ENCODE results near the gene RPE65.
A peak's percentile ranks its signal among the peaks of the same experiment; 100 is the strongest.
"Not testable (repeated sequence)": the region's sequence is repeated elsewhere in the genome, so short reads cannot be mapped to it uniquely, and the experiment has no call there.

RPE65 gene

GRCh38 chr1:68449901-68450300 lies at the start of gene RPE65:
Gene RPE65 (minus strand): TSS chr1:68449954. CDS start chr1:68449905, 49 bp downstream.
- DNase-seq (ENCODE audit: low read depth, low spot score), result no peak
- H3K27ac ChIP-seq, result no peak within 1 kb of the TSS

GRCh38 chr1:68497358-68497698 lies 47.6 kb upstream of the RPE65 start:
- no peak overlapping the region for H3K27ac ChIP-seq
- DNase-seq (ENCODE audit: low read depth, low spot score), result no peak

DNA sequence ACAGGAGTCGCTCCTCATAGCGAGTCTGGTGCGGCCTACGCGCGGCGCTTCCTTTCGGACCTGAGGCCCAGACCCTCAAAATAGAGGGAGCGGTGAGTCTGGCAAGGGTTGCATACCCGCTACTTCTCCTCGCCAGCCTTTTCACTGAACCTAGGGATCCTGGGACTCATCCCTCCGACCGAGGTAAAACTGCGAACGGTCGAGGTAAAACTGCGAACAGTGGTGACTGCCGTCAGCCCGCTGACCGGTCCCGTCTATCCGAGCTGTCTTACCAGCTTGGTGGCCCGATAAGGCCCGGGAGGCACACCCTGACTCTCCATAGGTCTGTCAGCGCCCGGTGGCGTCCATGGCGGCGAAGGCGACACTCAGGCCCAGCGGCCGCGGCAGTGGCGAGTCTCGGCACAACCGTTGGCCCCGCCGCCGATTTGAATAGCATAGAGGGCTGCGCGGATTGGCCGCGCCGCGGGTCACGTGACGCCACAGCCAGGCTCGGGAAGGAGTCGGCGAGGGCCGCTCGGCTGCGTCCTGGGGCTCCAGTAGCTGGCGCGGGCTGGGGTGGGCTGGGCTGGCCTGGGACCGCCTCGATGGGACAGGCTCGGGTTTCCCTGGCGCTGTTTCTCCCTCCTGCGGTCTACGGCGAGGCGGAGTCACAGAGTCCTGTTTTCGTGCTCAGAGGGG lies 47.1 kb upstream of the RPE65 start, which contains the start of gene DEPDC1:
Gene DEPDC1 (minus strand): TSS at position 403 of the 678 bp plus-strand sequence. CDS start 83 bp downstream, at position 320.
- H3K27ac ChIP-seq, result no peak within 1 kb of the TSS
- DNase-seq (ENCODE audit: low read depth, low spot score), result peak; percentile 29

DNA sequence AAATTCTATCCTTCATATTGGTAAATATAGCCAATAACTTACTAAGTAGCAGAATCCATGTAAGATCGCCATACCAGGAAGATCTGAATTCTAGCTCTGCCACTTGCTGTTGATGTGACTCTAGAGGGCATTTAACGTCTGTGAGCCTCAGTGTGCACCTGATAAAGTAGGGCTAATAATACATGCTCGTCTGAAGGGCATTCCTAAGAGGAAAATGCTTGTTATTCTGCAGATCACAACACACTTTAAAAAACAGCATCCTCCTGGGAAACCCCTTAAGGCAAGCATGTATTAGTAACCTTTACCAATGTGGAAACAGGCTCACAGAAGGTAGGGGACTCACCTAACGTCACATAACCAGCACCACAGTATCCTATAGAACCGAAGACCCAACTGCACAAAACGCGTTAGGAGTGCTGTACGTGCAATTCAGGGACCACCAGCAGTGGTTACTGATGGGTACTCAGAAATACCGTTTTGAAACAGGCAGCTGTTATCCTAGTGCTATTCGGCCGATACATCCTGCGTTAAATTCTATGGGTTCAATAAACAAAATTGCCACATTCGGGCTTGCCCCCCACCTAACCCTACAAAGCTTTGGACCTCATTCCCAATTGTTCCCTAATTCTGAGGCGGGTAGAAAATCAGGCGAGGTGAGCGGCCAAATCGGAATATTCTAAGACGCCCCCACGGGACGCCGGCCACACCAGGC lies 46.4 kb upstream of the RPE65 start:
- no peak overlapping the region for H3K27ac ChIP-seq
- DNase-seq (ENCODE audit: low read depth, low spot score), result no peak

DNA sequence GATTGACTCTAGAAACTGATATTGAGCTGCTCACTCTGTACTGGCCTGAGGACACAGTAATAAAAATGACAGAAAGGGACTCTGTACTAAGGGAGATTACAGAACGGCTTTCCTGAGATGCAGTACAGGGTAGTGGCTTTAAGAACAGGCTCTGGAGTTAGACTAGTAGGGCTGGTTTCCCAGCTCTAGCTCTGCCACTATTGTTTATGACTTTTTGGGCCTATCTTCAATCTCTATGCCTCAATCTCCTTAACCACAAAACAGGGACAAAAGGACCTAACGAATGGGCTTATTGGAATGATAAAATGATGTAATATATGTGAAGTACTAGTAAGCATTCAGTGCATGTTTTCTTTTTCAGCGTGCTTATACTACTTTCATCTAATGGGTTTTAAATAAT lies 45.8 kb upstream of the RPE65 start:
- H3K27ac ChIP-seq, result no peak overlapping the region
- DNase-seq (ENCODE audit: low read depth, low spot score), result no peak

- no peak overlapping the region for H3K27ac ChIP-seq
- no peak for DNase-seq (ENCODE audit: low read depth, low spot score)
These were observed 43.4 kb upstream of the RPE65 start for GRCh38 chr1:68493193-68493592.

DNA sequence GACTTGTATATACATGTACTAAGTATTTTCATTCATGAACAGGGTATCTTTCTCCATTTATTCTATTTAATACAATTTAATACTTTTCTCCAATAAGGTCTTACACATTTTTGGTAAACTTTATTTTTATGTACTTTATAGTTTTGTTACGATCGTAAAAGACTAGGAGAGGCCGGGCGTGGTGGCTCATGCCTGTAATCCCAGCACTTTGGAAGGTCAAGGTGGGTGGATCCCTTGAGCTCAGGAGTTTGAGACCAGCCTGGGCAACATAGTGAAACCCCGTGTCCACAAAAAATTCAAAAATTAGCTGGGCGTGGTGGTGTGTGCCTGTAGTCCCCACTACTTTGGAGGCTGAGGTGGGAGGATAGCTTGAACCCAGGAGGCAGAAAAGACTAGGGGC lies 42.5 kb upstream of the RPE65 start:
- H3K27ac ChIP-seq; DNase-seq (ENCODE audit: low read depth, low spot score): not testable (repeated sequence)

GRCh38 chr1:68490046-68490651 lies 40.4 kb upstream of the RPE65 start:
- no peak for DNase-seq (ENCODE audit: low read depth, low spot score)
- no peak overlapping the region for H3K27ac ChIP-seq

DNA sequence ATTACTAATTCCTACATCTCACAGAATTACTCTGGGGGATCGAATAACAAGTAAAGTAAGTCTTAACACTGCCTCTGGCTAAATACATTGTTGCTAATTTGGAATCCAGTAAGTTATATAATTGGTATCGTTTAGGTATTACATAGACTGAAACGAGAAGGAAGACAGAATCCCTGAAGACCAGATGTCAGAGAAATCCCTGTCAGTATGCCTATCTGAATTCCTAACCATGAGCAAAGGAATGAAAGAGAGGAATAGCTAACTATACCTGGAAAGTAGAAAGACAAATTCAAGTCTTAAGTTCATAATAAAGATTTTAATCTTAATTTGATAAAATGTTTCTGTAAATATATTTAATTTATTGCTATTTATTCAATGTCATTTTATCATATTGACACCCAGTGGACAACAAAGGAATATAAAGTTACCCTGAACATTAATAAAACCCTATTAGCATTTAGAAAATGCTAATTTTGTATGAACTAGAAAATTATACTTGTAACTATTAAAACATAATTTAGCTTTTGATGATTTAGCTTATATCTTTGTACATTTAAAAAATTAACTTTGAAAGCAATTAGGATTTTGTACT lies 35.8 kb upstream of the RPE65 start:
- no peak for DNase-seq (ENCODE audit: low read depth, low spot score)
- no peak overlapping the region for H3K27ac ChIP-seq

DNA sequence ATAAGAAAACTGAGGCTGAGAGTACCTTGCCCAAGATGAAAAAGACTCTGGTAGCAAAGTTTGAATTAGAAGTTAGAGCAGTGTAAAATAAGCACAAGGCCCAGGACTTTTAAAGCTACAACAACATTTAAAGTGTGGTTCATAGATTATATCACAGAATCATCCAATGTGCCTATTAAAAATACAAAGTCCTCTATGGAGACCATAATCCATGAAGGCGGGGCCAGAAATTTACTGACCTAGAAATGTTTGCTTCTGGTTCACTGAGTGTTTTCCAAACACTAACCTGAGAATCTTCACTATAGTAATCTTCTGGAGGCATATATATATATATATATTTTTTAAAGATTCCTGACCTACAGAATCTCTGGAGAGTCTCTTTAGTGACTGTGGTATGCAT lies 34.9 kb upstream of the RPE65 start:
- no peak for DNase-seq (ENCODE audit: low read depth, low spot score)

GRCh38 chr1:68481041-68481440 lies 31.3 kb upstream of the RPE65 start:
- H3K27ac ChIP-seq, result no peak overlapping the region
- DNase-seq (ENCODE audit: low read depth, low spot score), result no peak

More for the DNA sequence above, 34.9 kb upstream of the RPE65 start:
- H3K27ac ChIP-seq, result no peak overlapping the region

- H3K27ac ChIP-seq, result no peak overlapping the region
- no peak for DNase-seq (ENCODE audit: low read depth, low spot score)
These were observed 29.7 kb upstream of the RPE65 start for GRCh38 chr1:68479501-68479900.

DNA sequence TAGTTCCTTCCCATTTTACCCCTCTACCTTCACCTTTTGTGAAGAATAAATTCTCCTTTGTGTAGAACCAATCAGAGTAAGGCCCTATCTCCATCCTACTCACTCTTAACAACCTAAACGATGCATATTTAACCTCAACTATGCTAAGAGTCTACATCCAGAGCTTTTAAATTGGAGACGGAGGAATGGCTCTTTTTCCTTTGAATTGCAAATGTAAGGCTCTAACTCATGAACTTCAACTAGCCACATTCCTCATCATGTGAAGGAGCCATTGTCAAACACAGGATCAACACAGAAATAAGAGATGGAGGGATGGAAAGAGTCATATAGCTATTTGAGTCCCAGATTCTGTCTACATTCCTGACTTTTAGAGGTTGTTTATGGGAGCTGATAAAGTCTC lies 28.9 kb upstream of the RPE65 start:
- no peak overlapping the region for H3K27ac ChIP-seq

GRCh38 chr1:68476626-68477025 lies 26.9 kb upstream of the RPE65 start:
- not testable (repeated sequence) for H3K27ac ChIP-seq; DNase-seq (ENCODE audit: low read depth, low spot score)

More for the DNA sequence above, 28.9 kb upstream of the RPE65 start:
- no peak for DNase-seq (ENCODE audit: low read depth, low spot score)

- no peak overlapping the region for H3K27ac ChIP-seq
- no peak for DNase-seq (ENCODE audit: low read depth, low spot score)
These were observed 23.3 kb upstream of the RPE65 start for GRCh38 chr1:68473060-68473459.

- DNase-seq (ENCODE audit: low read depth, low spot score), result no peak
- no peak overlapping the region for H3K27ac ChIP-seq
These were observed 20.7 kb upstream of the RPE65 start for GRCh38 chr1:68470388-68470970.

GRCh38 chr1:68464891-68465290 lies 15.1 kb upstream of the RPE65 start:
- no peak overlapping the region for H3K27ac ChIP-seq
- DNase-seq (ENCODE audit: low read depth, low spot score), result no peak

GRCh38 chr1:68460935-68461334 lies 11.2 kb upstream of the RPE65 start:
- no peak for DNase-seq (ENCODE audit: low read depth, low spot score)
- H3K27ac ChIP-seq, result no peak overlapping the region

- DNase-seq (ENCODE audit: low read depth, low spot score), result no peak
- no peak overlapping the region for H3K27ac ChIP-seq
These were observed 10.0 kb upstream of the RPE65 start for GRCh38 chr1:68459796-68460195.

- no peak for DNase-seq (ENCODE audit: low read depth, low spot score)
- H3K27ac ChIP-seq, result no peak overlapping the region
These were observed 9.3 kb upstream of the RPE65 start for GRCh38 chr1:68459091-68459490.

DNA sequence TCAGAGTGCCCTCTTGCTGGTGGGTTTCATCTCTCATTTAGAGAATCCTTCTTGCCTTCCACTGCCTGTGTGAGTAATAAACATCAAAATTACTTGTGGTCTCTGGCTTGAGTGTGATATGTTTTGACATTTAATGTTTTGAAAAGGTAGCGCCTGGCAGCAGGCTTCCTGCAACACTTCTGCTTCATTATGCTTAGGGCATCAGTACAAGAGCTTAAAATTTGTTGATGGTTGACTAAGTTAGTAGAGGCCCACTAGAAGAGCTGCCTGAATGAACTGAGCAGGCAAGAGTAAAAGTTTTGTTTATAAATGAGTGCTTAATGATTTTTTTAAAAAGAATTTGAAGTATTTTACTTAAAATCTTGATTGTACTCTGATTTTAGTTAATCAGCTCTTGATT lies 6.4 kb upstream of the RPE65 start:
- no peak overlapping the region for H3K27ac ChIP-seq
- no peak for DNase-seq (ENCODE audit: low read depth, low spot score)
